Liver (tissue), 9 donors: ENCODE data around the gene BCKDK. TPM values are rescaled to one million over a fixed set of nuclear protein-coding genes. Genes with fewer than 3 reads are reported as not detected.

ENCODE experiments used
- DNase-seq: peaks from one replicate; pipeline ENCODE4 v3.0.0-alpha.2; 2017; ENCODE audit warnings: low spot score
- H3K27ac ChIP-seq, 2 donors: one replicate each; pipeline ENCODE4 v1.7.0; 2013; ENCODE audit warnings: inconsistent platforms in 2 of 2, low read length in 2 of 2, control low read depth in 1 of 2, low read depth in 1 of 2, mild to moderate bottlenecking in 1 of 2
- H3K27me3 ChIP-seq, 4 donors: one replicate each; pipeline versions ENCODE4 v1.6.1 to v1.7.0; 2013; ENCODE audit warnings: low read length in 3 of 4, inconsistent platforms in 1 of 4, mild to moderate bottlenecking in 1 of 4, moderate library complexity in 1 of 4; ENCODE audit not compliant: control insufficient read depth in 4 of 4, insufficient read depth in 4 of 4
- H3K36me3 ChIP-seq, 4 donors: one replicate each; pipeline versions ENCODE4 v1.6.1 to v1.7.0; 2013; ENCODE audit warnings: low read length in 3 of 4, mild to moderate bottlenecking in 3 of 4, low read depth in 1 of 4, moderate library complexity in 1 of 4; ENCODE audit not compliant: control insufficient read depth in 4 of 4, insufficient read depth in 3 of 4
- H3K4me1 ChIP-seq, 4 donors: one replicate each; pipeline versions ENCODE4 v1.6.1 to v1.7.0; 2013; ENCODE audit warnings: low read length in 3 of 4, mild to moderate bottlenecking in 3 of 4, moderate library complexity in 1 of 4; ENCODE audit not compliant: control insufficient read depth in 4 of 4, insufficient read depth in 4 of 4
- H3K4me3 ChIP-seq, 3 donors: one replicate each; pipeline versions ENCODE4 v1.6.1 to v1.7.0; 2013; ENCODE audit warnings: low read length in 3 of 3, control low read depth in 1 of 3, low read depth in 1 of 3, mild to moderate bottlenecking in 1 of 3
- H3K9ac ChIP-seq, 2 donors: one replicate each; pipeline ENCODE4 v1.7.0; 2013; ENCODE audit warnings: low read length in 2 of 2, mild to moderate bottlenecking in 2 of 2, moderate library complexity in 2 of 2, control low read depth in 1 of 2, low read depth in 1 of 2
- H3K9me3 ChIP-seq, 4 donors: one replicate each; pipeline versions ENCODE4 v1.6.1 to v1.7.0; 2013; ENCODE audit warnings: low read length in 3 of 4; ENCODE audit not compliant: control insufficient read depth in 4 of 4
- ATF3 ChIP-seq: IDR thresholded peaks from 2 replicates; pipeline ENCODE4 v1.6.1; 2016; ENCODE audit warnings: antibody characterized with exemption
- CTCF ChIP-seq: fragments of 150-350 bp; IDR thresholded peaks from 2 replicates; pipeline ENCODE4 v1.5.1; 2017; ENCODE audit warnings: improper control_type of control experiment, low read depth, low read length; ENCODE audit not compliant: missing input control
- EGR1 ChIP-seq, 2 donors: IDR thresholded peaks; 2 replicates each; pipeline ENCODE4 v1.6.1; 2016 to 2018; ENCODE audit warnings: antibody characterized with exemption in 2 of 2, low read depth in 2 of 2
- FOXA1 ChIP-seq: IDR thresholded peaks from 2 replicates; pipeline ENCODE4 v1.6.1; 2016; ENCODE audit warnings: antibody characterized with exemption
- HNF4A ChIP-seq, 2 donors: conservative IDR thresholded peaks; 2 replicates each; pipeline ENCODE4 v1.6.1; 2016; ENCODE audit warnings: antibody characterized with exemption in 2 of 2, mild to moderate bottlenecking in 2 of 2
- HNF4G ChIP-seq: IDR thresholded peaks from 2 replicates; pipeline ENCODE4 v1.6.1; 2016; ENCODE audit warnings: antibody characterized with exemption
- JUND ChIP-seq, 2 donors: IDR thresholded peaks; 2 replicates each; pipeline ENCODE4 v1.6.1; 2016; ENCODE audit warnings: antibody characterized with exemption in 2 of 2
- MAX ChIP-seq: IDR thresholded peaks from 2 replicates; pipeline ENCODE4 v1.6.1; 2016; ENCODE audit warnings: antibody characterized with exemption
- NR2F2 ChIP-seq: IDR thresholded peaks from 2 replicates; pipeline ENCODE4 v1.6.1; 2016; ENCODE audit warnings: antibody characterized with exemption
- RAD21 ChIP-seq, 2 donors: IDR thresholded peaks; 2 replicates each; pipeline ENCODE4 v1.6.1; 2016; ENCODE audit warnings: antibody characterized with exemption in 2 of 2, mild to moderate bottlenecking in 2 of 2
- REST ChIP-seq: IDR thresholded peaks from 2 replicates; pipeline ENCODE4 v1.6.1; 2016; ENCODE audit warnings: antibody characterized with exemption, mild to moderate bottlenecking
- RXRA ChIP-seq, 2 donors: IDR thresholded peaks; 2 replicates each; pipeline ENCODE4 v1.6.1; 2017 to 2018; ENCODE audit warnings: antibody characterized with exemption in 2 of 2, mild to moderate bottlenecking in 1 of 2
- SP1 ChIP-seq: IDR thresholded peaks from 2 replicates; pipeline ENCODE4 v1.6.1; 2018; ENCODE audit warnings: antibody characterized with exemption, mild to moderate bottlenecking
- TAF1 ChIP-seq: conservative IDR thresholded peaks from 2 replicates; pipeline ENCODE4 v1.6.1; 2016; ENCODE audit warnings: antibody characterized with exemption, mild to moderate bottlenecking
- YY1 ChIP-seq: IDR thresholded peaks from 2 replicates; pipeline ENCODE4 v1.6.1; 2016; ENCODE audit warnings: antibody characterized with exemption, mild to moderate bottlenecking
- WGBS: extraction: QIAGEN DNeasy Blood & Tissue Kit; methylation state at CpG from one replicate; pipeline ENCODE4 v1.1.7; 2013; 5-methylcytosine and 5-hydroxymethylcytosine counted together
- polyA plus RNA-seq, 2 donors: library from polyadenylated mRNA; stranded (reverse) in 1 of 2; unstranded in 1 of 2; fragments of 200-250 nt in 1 of 2; fragments of >200 nt in 1 of 2; fragmentation: Nextera tagmentation in 1 of 2; extraction: Ambion mirVana in 1 of 2; gene quantifications; one replicate each; pipeline versions ENCODE4 v1.2.1 to v1.2.3, GENCODE V29; 2013 to 2015
- total RNA-seq, 2 donors: library from RNA; depleted of rRNA; stranded (reverse); fragments of >200 nt; gene quantifications; one replicate each; pipeline ENCODE4 v1.2.3, GENCODE V29; 2014
- donor health status: healthy.
- donor health status: healthy.
- donor health status: healthy.
- donor health status: healthy.
- donor health status: healthy.

The BCKDK gene
- total and polyA plus RNA-seq, 4 donors, result 10.0 to 41.6 (median 34.9) TPM

- peak; percentile 21 for TF ChIP-seq REST
- peak in 1 of 2 donors; percentile 11 for TF ChIP-seq HNF4A (conservative IDR thresholded peaks at IDR 0.05)
- TF ChIP-seq HNF4G, result no peak
- TF ChIP-seq RAD21 (IDR thresholded peaks at IDR 0.05), result no peak
- no peak for TF ChIP-seq EGR1 (IDR thresholded peaks at IDR 0.05; ENCODE audit: low read depth in 2 of 2)
- peak in 1 of 2 donors; percentile 40 for TF ChIP-seq RXRA (IDR thresholded peaks at IDR 0.05)
- no peak for TF ChIP-seq MAX
- peak; percentile 6 for TF ChIP-seq TAF1
- TF ChIP-seq YY1, result no peak
- TF ChIP-seq FOXA1, result no peak
- Histone ChIP-seq H3K27me3 (no peaks in the 10 kb centered on the region), H3K9me3 (no peaks in the 10 kb centered on the region), H3K4me1 (peaks cover 10 to 30% (median 20%) of the 10 kb centered on the region in 4 donors), H3K9ac (peak overlapping the region; percentile 93), H3K36me3 (peaks cover 5 to 23% (median 19%) of the 10 kb centered on the region in 4 donors), H3K27ac (peak overlapping the region; percentile 95 to 97), H3K4me3 (peak overlapping the region; percentile 86 to 94 (median 94))
- DNase-seq, result no peak
- 56% methylated on average over 9 of the region's 9 CpGs for WGBS
Measured at GRCh38 chr16:31118223-31119155, 10.3 kb downstream of the BCKDK start.

GRCh38 chr16:31120129-31120528 lies 11.9 kb downstream of the BCKDK start:
- 95% methylated on average over 16 of the region's 16 CpGs for WGBS
- Histone ChIP-seq H3K27me3 (no peaks in the 10 kb centered on the region), H3K4me1 (peaks cover 2 to 18% (median 11%) of the 10 kb centered on the region in 4 donors), H3K9ac (no peak overlapping the region), H3K4me3 (no peak overlapping the region), H3K9me3 (no peaks in the 10 kb centered on the region), H3K36me3 (peaks cover 5 to 28% (median 20%) of the 10 kb centered on the region in 4 donors), H3K27ac (no peak overlapping the region)
- DNase-seq, result no peak
- TF ChIP-seq EGR1 (IDR thresholded peaks at IDR 0.05; ENCODE audit: low read depth in 2 of 2) (no peak), FOXA1 (no peak), CTCF (no peak), RAD21 (IDR thresholded peaks at IDR 0.05) (no peak), RXRA (IDR thresholded peaks at IDR 0.05) (no peak), HNF4G (no peak), NR2F2 (no peak), MAX (no peak), ATF3 (no peak), JUND (IDR thresholded peaks at IDR 0.05) (no peak), SP1 (no peak), HNF4A (conservative IDR thresholded peaks at IDR 0.05) (no peak), REST (no peak)
